GM12874 (cell line): ENCODE data around the gene APPL2.

ENCODE experiments used
- CTCF ChIP-seq: IDR thresholded peaks from 2 replicates; pipeline ENCODE4 v1.5.1; 2011; ENCODE audit warnings: low read depth, mild to moderate bottlenecking, control low read depth, low read length, moderate library complexity; ENCODE audit not compliant: insufficient read depth

APPL2 gene

GRCh38 chr12:105222284-105222655 is 13.7 kb downstream of the APPL2 start:
- no peak for TF ChIP-seq CTCF

- no peak for TF ChIP-seq CTCF
These were observed 14.2 kb downstream of the APPL2 start for GRCh38 chr12:105221583-105222283.

- TF ChIP-seq CTCF = no peak
These were observed 15.1 kb downstream of the APPL2 start for GRCh38 chr12:105220929-105221290.

- TF ChIP-seq CTCF = no peak
These were observed 15.6 kb downstream of the APPL2 start for GRCh38 chr12:105220150-105220928.

- no peak for TF ChIP-seq CTCF
These were observed 16.5 kb downstream of the APPL2 start for GRCh38 chr12:105219261-105220028.

GRCh38 chr12:105218434-105218833 is 17.5 kb downstream of the APPL2 start:
- no peak for TF ChIP-seq CTCF

- no peak for TF ChIP-seq CTCF
These were observed 21.2 kb downstream of the APPL2 start for GRCh38 chr12:105214670-105215375.
